ENCODE data around the gene NEDD8. TPM values are rescaled to one million over a fixed set of nuclear protein-coding genes. Genes with fewer than 3 reads are reported as not detected.

NEDD8 gene
- total and polyA plus RNA-seq, 4 donors = 32.3 to 136 (median 78.1) TPM

GRCh38 chr14:24188251-24189058, 43.7 kb downstream of the NEDD8 start, which contains the start of gene IPO4 (continued):
- TF ChIP-seq REST (IDR thresholded peaks at IDR 0.05) (peak; percentile 58), RXRA (IDR thresholded peaks at IDR 0.05) (peak; percentile 52 to 70), JUND (IDR thresholded peaks at IDR 0.05) (no peak), HNF4G (IDR thresholded peaks at IDR 0.05) (no peak)

GRCh38 chr14:24187539-24187915, 44.6 kb downstream of the NEDD8 start:
- no peaks in the 10 kb centered on the region for H3K27me3 ChIP-seq (ENCODE audit: control insufficient read depth in 4 of 4, insufficient read depth in 4 of 4, low read length in 3 of 4)
- no peak for DNase-seq (ENCODE audit: low spot score)
- no peak overlapping the region for H3K9ac ChIP-seq (ENCODE audit: low read depth in 1 of 2, low read length in 2 of 2)
- H3K9me3 ChIP-seq (ENCODE audit: control insufficient read depth in 4 of 4, low read length in 3 of 4) = no peaks in the 10 kb centered on the region
- H3K4me3 ChIP-seq (ENCODE audit: low read depth in 1 of 3, low read length in 3 of 3) = peak overlapping the region in 1 of 3 donors; percentile 85
- TF ChIP-seq REST (IDR thresholded peaks at IDR 0.05) (no peak), EGR1 (IDR thresholded peaks at IDR 0.05; ENCODE audit: low read depth in 2 of 2) (no peak), SP1 (IDR thresholded peaks at IDR 0.05) (no peak), HNF4A (conservative IDR thresholded peaks at IDR 0.05) (no peak), NR2F2 (IDR thresholded peaks at IDR 0.05) (no peak), FOXA1 (IDR thresholded peaks at IDR 0.05) (no peak), CTCF (IDR thresholded peaks at IDR 0.05; ENCODE audit: low read depth, low read length, missing input control) (no peak), HNF4G (IDR thresholded peaks at IDR 0.05) (no peak), TAF1 (conservative IDR thresholded peaks at IDR 0.05) (no peak), FOXA2 (IDR thresholded peaks at IDR 0.05) (no peak), ZBTB33 (IDR thresholded peaks at IDR 0.05) (no peak)
- H3K4me1 ChIP-seq (ENCODE audit: control insufficient read depth in 4 of 4, insufficient read depth in 4 of 4, low read length in 3 of 4) = peaks cover 5 to 19% (median 10%) of the 10 kb centered on the region in 4 donors
- peaks cover 10 to 49% (median 19%) of the 10 kb centered on the region in 4 donors for H3K36me3 ChIP-seq (ENCODE audit: control insufficient read depth in 4 of 4, insufficient read depth in 3 of 4, low read depth in 1 of 4, low read length in 3 of 4)
- H3K27ac ChIP-seq (ENCODE audit: low read depth in 1 of 2, low read length in 2 of 2) = no peak overlapping the region
- 87% methylated on average over 2 of the region's 2 CpGs for WGBS
